ENCODE data around the gene C1QC. TPM values are rescaled to one million over a fixed set of nuclear protein-coding genes. Genes with fewer than 3 reads are reported as not detected.

C1QC gene
- total and polyA plus RNA-seq, 2 donors (not counting 1 experiment from before 2014, with no cell fraction given) = not detected

DNA sequence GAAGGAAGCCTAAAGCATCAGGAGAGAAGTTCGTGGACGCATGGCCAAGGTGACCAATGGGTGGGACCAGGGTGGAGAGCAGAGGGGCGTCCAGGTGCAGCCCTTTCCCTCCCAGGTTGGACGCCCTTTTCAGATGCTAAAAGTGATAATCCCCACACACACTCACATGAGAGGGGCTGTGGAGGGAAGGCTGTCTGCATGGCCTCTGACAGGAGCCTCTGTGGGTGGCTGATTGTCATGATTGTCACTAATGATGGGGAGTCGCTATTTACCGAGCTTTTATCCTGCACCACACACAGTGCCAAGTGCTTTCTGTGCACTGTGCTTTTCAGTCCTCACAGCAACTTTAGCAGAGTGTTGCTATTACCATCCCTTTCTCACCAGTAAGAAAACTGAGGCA is 34.1 kb upstream of the C1QC start:
- intact Hi-C loops (cut with micrococcal nuclease) = no loop called here
- H3K4me1 ChIP-seq (ENCODE audit: control insufficient read depth in 2 of 2, insufficient read depth in 2 of 2, low read length in 2 of 2) = no peaks in the 10 kb centered on the region
- no peak for ATAC-seq (ENCODE audit: low read depth)
- ChIA-PET CTCF (no interaction called here), POLR2A (no interaction called here)
- H3K27ac ChIP-seq (ENCODE audit: low read length in 2 of 2) = no peak overlapping the region
- no peaks in the 10 kb centered on the region for H3K79me2 ChIP-seq (ENCODE audit: control insufficient read depth, insufficient read depth, low read length)
- 26% methylated on average over 3 of the region's 6 CpGs for WGBS (ENCODE audit: insufficient coverage)
- H3K27me3 Mint-ChIP-seq = peaks cover 65% of the 10 kb centered on the region
- H2AFZ ChIP-seq (ENCODE audit: insufficient read depth, low read depth, low read length, poor library complexity, severe bottlenecking) = no peak overlapping the region
- H3K36me3 ChIP-seq (replicated peaks in 1 of 2; ENCODE audit: control extremely low read depth in 1 of 2, control insufficient read depth in 1 of 2, extremely low read depth in 1 of 2, insufficient read depth in 2 of 2, low read length in 1 of 2) = no peaks in the 10 kb centered on the region
- no peak overlapping the region for H3K4me2 ChIP-seq (replicated peaks; ENCODE audit: low read depth, low read length, poor library complexity, severe bottlenecking)
- peaks cover 0 to 5% (median 0%) of the 10 kb centered on the region in 3 donors for H3K9me3 ChIP-seq (ENCODE audit: control extremely low read depth in 1 of 3, control insufficient read depth in 2 of 3, insufficient read depth in 1 of 3, low read length in 2 of 3)
- no peaks in the 10 kb centered on the region for H3K4me1 Mint-ChIP-seq
- no peak for DNase-seq
- H4K20me1 ChIP-seq (ENCODE audit: control insufficient read depth, insufficient read depth, low read length, poor library complexity, severe bottlenecking) = no peaks in the 10 kb centered on the region
- TF ChIP-seq, protein P1, sequence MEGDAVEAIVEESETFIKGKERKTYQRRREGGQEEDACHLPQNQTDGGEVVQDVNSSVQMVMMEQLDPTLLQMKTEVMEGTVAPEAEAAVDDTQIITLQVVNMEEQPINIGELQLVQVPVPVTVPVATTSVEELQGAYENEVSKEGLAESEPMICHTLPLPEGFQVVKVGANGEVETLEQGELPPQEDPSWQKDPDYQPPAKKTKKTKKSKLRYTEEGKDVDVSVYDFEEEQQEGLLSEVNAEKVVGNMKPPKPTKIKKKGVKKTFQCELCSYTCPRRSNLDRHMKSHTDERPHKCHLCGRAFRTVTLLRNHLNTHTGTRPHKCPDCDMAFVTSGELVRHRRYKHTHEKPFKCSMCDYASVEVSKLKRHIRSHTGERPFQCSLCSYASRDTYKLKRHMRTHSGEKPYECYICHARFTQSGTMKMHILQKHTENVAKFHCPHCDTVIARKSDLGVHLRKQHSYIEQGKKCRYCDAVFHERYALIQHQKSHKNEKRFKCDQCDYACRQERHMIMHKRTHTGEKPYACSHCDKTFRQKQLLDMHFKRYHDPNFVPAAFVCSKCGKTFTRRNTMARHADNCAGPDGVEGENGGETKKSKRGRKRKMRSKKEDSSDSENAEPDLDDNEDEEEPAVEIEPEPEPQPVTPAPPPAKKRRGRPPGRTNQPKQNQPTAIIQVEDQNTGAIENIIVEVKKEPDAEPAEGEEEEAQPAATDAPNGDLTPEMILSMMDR (IDR thresholded peaks at IDR 0.05) = no peak
- no peak for TF ChIP-seq EZH2 (IDR thresholded peaks at IDR 0.05; ENCODE audit: borderline replicate concordance, insufficient read depth, low read depth, low read length, poor library complexity, severe bottlenecking)
- no peak overlapping the region for H3K4me3 ChIP-seq (ENCODE audit: control extremely low read depth in 1 of 5, extremely low read depth in 1 of 5, insufficient read depth in 1 of 5, low read depth in 2 of 5, low read length in 4 of 5)
- no peak overlapping the region for H3K9ac ChIP-seq (ENCODE audit: low read length)
- H3K27me3 ChIP-seq (replicated peaks in 1 of 4; ENCODE audit: control extremely low read depth in 1 of 4, control insufficient read depth in 3 of 4, insufficient read depth in 4 of 4, low read length in 3 of 4) = peaks cover 0 to 13% (median 0%) of the 10 kb centered on the region in 4 experiments
- H3K27ac Mint-ChIP-seq = no peak overlapping the region
- no peak overlapping the region for H3K4me3 Mint-ChIP-seq
- H3K9me3 Mint-ChIP-seq (ENCODE audit: insufficient read depth) = no peaks in the 10 kb centered on the region

GRCh38 chr1:22611530-22611947 is 31.9 kb upstream of the C1QC start:
- ChIA-PET POLR2A (no interaction called here), CTCF (no interaction called here)
- Histone ChIP-seq H3K27ac (ENCODE audit: low read length in 2 of 2) (no peak overlapping the region), H3K4me1 (ENCODE audit: control insufficient read depth in 2 of 2, insufficient read depth in 2 of 2, low read length in 2 of 2) (no peaks in the 10 kb centered on the region), H3K9me3 (ENCODE audit: control extremely low read depth in 1 of 3, control insufficient read depth in 2 of 3, insufficient read depth in 1 of 3, low read length in 2 of 3) (peaks cover 0 to 5% (median 0%) of the 10 kb centered on the region in 3 donors), H3K4me3 (ENCODE audit: control extremely low read depth in 1 of 5, extremely low read depth in 1 of 5, insufficient read depth in 1 of 5, low read depth in 2 of 5, low read length in 4 of 5) (no peak overlapping the region), H2AFZ (ENCODE audit: insufficient read depth, low read depth, low read length, poor library complexity, severe bottlenecking) (no peak overlapping the region), H3K9ac (ENCODE audit: low read length) (no peak overlapping the region), H3K79me2 (ENCODE audit: control insufficient read depth, insufficient read depth, low read length) (no peaks in the 10 kb centered on the region), H3K36me3 (replicated peaks in 1 of 2; ENCODE audit: control extremely low read depth in 1 of 2, control insufficient read depth in 1 of 2, extremely low read depth in 1 of 2, insufficient read depth in 2 of 2, low read length in 1 of 2) (no peaks in the 10 kb centered on the region), H4K20me1 (ENCODE audit: control insufficient read depth, insufficient read depth, low read length, poor library complexity, severe bottlenecking) (no peaks in the 10 kb centered on the region), H3K4me2 (replicated peaks; ENCODE audit: low read depth, low read length, poor library complexity, severe bottlenecking) (no peak overlapping the region), H3K27me3 (replicated peaks in 1 of 4; ENCODE audit: control extremely low read depth in 1 of 4, control insufficient read depth in 3 of 4, insufficient read depth in 4 of 4, low read length in 3 of 4) (peaks cover 0 to 10% (median 0%) of the 10 kb centered on the region in 4 experiments)
- H3K4me1 Mint-ChIP-seq = no peaks in the 10 kb centered on the region
- H3K27me3 Mint-ChIP-seq = peaks cover 56% of the 10 kb centered on the region
- DNase-seq = no peak
- H3K9me3 Mint-ChIP-seq (ENCODE audit: insufficient read depth) = no peaks in the 10 kb centered on the region
- WGBS (ENCODE audit: insufficient coverage) = 15% methylated on average over 6 of the region's 7 CpGs
- intact Hi-C loops (cut with micrococcal nuclease) = no loop called here
- TF ChIP-seq EZH2 (IDR thresholded peaks at IDR 0.05; ENCODE audit: borderline replicate concordance, insufficient read depth, low read depth, low read length, poor library complexity, severe bottlenecking) = no peak
- TF ChIP-seq, protein P1 (IDR thresholded peaks at IDR 0.05) = no peak
- H3K4me3 Mint-ChIP-seq = no peak overlapping the region
- H3K27ac Mint-ChIP-seq = no peak overlapping the region
- no peak for ATAC-seq (ENCODE audit: low read depth)

Data from B cell (primary cell).